ENCODE results near the gene OR12D2. TPM values are rescaled to one million over a fixed set of nuclear protein-coding genes. Genes with fewer than 3 reads are reported as not detected.
"Not testable (repeated sequence)": the region's sequence is repeated elsewhere in the genome, so short reads cannot be mapped to it uniquely, and the experiment has no call there.

OR12D2 gene
- total RNA-seq, 1 donor from 2014 or later: not detected

DNA sequence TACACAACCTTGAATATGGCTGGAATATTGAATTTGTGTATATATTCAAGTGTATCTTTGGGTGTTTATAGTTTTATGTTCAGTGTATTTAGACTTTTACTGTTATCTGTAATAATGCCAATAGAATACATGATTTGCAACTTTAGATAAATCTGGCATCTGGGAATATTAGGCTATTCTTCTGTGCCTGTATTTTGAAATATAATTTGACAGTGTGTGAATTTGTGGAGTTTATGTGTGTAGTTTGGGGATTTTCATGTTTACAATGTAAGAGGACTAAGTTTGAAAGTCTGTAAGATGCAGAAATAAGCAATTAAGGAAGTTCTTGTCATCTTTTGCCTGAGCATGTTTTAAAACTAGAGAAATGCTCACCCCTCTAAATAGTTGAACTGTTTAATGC lies 43.6 kb downstream of the OR12D2 start, which contains the start of gene OR10C1:
OR10C1 (plus strand) TSS at position 301 of the 400 bp plus-strand sequence. CDS start 710 bp downstream, outside the sequence.
- Mint-ChIP-seq H3K4me1 (ENCODE audit: low read depth) (no peaks in the 10 kb centered on the region), H3K4me3 (ENCODE audit: unreplicated experiment) (no peak within 1 kb of the TSS), H3K27me3 (ENCODE audit: low read depth) (peaks cover 10% of the 10 kb centered on the region), H3K36me3 (ENCODE audit: low read depth) (no peaks in the 10 kb centered on the region), H3K9me3 (ENCODE audit: low read depth) (peaks cover 5% of the 10 kb centered on the region), H3K27ac (ENCODE audit: unreplicated experiment) (no peak within 1 kb of the TSS)
- TF ChIP-seq, protein P1, sequence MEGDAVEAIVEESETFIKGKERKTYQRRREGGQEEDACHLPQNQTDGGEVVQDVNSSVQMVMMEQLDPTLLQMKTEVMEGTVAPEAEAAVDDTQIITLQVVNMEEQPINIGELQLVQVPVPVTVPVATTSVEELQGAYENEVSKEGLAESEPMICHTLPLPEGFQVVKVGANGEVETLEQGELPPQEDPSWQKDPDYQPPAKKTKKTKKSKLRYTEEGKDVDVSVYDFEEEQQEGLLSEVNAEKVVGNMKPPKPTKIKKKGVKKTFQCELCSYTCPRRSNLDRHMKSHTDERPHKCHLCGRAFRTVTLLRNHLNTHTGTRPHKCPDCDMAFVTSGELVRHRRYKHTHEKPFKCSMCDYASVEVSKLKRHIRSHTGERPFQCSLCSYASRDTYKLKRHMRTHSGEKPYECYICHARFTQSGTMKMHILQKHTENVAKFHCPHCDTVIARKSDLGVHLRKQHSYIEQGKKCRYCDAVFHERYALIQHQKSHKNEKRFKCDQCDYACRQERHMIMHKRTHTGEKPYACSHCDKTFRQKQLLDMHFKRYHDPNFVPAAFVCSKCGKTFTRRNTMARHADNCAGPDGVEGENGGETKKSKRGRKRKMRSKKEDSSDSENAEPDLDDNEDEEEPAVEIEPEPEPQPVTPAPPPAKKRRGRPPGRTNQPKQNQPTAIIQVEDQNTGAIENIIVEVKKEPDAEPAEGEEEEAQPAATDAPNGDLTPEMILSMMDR (IDR thresholded peaks at IDR 0.05): no peak
- DNase-seq (ENCODE audit: low spot score): no peak

DNA sequence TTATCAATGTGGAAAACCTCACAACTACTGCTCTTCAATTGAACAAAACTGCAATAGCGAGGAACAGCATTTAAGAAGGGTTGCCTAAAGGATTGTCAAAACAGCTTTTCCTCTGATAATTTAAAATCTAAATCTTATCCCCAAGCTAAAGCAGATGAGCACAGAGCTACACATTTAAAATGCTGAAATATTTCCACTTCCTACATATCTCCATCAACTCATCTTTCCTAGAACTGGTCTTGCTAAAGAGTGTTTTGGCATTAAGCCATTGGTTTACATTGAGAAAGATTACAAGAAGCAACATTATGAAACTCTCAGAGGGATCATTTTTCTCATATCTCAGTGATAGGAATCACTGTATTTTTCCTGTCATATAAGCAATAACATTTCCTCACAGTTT lies 47.3 kb downstream of the OR12D2 start:
- H3K4me1 Mint-ChIP-seq (ENCODE audit: low read depth): peaks cover 5% of the 10 kb centered on the region
- peaks cover 10% of the 10 kb centered on the region for H3K27me3 Mint-ChIP-seq (ENCODE audit: low read depth)
- no peak overlapping the region for H3K27ac Mint-ChIP-seq (ENCODE audit: unreplicated experiment)
- H3K4me3 Mint-ChIP-seq (ENCODE audit: unreplicated experiment): no peak overlapping the region
- peaks cover 7% of the 10 kb centered on the region for H3K9me3 Mint-ChIP-seq (ENCODE audit: low read depth)
- H3K36me3 Mint-ChIP-seq (ENCODE audit: low read depth): no peaks in the 10 kb centered on the region
- no peak for DNase-seq (ENCODE audit: low spot score)
- TF ChIP-seq, protein P1 (IDR thresholded peaks at IDR 0.05): no peak

- Mint-ChIP-seq H3K27me3 (ENCODE audit: low read depth) (peaks cover 10% of the 10 kb centered on the region), H3K9me3 (ENCODE audit: low read depth) (peaks cover 11% of the 10 kb centered on the region)
- H3K27ac Mint-ChIP-seq (ENCODE audit: unreplicated experiment); H3K4me3 Mint-ChIP-seq (ENCODE audit: unreplicated experiment); H3K4me1 Mint-ChIP-seq (ENCODE audit: low read depth); H3K36me3 Mint-ChIP-seq (ENCODE audit: low read depth); DNase-seq (ENCODE audit: low spot score): not testable (repeated sequence)
Observed at GRCh38 chr6:29444031-29444430, 48.6 kb downstream of the OR12D2 start.

Other genes starting within 250 kb of the OR12D2 start
- gene OR2J2, start 224.7 kb upstream of the OR12D2 start, total RNA-seq: not detected in 3 replicates
- not detected in 3 replicates for gene OR14J1, start 93.9 kb upstream of the OR12D2 start, total RNA-seq
- gene OR5V1, start 26.8 kb upstream of the OR12D2 start, total RNA-seq: not detected in 3 replicates
- not detected in 3 replicates for gene OR12D3, start 20.3 kb upstream of the OR12D2 start, total RNA-seq
- not detected in 3 replicates for gene OR12D1, start 19.3 kb downstream of the OR12D2 start, total RNA-seq
- not detected in 3 replicates for gene OR10C1, start 43.7 kb downstream of the OR12D2 start, total RNA-seq
- not detected in 3 replicates for gene OR11A1, start 61.4 kb downstream of the OR12D2 start, total RNA-seq
- not detected in 3 replicates for gene OR2H1, start 61.5 kb downstream of the OR12D2 start, total RNA-seq
- not detected in 3 replicates for gene MAS1L, start 92.3 kb downstream of the OR12D2 start, total RNA-seq
- not detected in 3 replicates for gene UBD, start 164.1 kb downstream of the OR12D2 start, total RNA-seq
- not detected in 3 replicates for gene OR2H2, start 189.5 kb downstream of the OR12D2 start, total RNA-seq
- gene GABBR1, start 237.6 kb downstream of the OR12D2 start, total RNA-seq: 46.6 to 62.4 TPM (median 50.7 TPM) in 3 replicates